ENCODE measurements around the gene CDC42EP4.

DNA sequence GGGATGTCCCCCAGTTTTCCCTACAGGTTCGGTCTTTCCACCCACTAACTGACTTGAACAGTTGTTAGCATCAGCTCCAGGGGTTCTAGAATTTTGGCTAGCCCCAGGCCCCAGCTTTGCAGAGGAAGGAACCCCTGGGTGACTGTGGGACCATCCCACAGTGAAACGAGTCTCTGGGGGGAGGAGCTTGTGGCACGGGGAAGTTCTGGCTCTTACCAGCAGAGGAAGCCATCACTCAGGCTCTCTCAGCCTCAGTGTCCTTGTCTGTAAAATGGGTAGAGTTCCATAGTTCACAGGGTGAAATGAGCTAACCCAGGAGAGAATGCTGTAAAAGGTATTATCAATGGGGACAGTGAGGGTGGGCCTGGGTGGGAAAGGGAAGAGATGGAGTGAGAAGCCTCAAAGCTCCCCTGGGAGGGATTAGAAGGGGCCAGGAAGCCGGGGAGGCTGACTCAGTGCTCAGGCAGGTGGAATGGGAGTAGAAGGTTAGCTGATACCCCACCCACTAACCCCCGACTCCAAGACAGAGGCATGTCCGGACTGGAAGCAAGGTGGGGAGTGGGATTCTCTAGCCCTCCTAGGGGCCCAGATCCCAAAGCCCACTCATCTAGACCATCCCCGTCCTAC, 30.9 kb upstream of the CDC42EP4 start:
- TF ChIP-seq, protein P1, sequence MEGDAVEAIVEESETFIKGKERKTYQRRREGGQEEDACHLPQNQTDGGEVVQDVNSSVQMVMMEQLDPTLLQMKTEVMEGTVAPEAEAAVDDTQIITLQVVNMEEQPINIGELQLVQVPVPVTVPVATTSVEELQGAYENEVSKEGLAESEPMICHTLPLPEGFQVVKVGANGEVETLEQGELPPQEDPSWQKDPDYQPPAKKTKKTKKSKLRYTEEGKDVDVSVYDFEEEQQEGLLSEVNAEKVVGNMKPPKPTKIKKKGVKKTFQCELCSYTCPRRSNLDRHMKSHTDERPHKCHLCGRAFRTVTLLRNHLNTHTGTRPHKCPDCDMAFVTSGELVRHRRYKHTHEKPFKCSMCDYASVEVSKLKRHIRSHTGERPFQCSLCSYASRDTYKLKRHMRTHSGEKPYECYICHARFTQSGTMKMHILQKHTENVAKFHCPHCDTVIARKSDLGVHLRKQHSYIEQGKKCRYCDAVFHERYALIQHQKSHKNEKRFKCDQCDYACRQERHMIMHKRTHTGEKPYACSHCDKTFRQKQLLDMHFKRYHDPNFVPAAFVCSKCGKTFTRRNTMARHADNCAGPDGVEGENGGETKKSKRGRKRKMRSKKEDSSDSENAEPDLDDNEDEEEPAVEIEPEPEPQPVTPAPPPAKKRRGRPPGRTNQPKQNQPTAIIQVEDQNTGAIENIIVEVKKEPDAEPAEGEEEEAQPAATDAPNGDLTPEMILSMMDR (IDR thresholded peaks at IDR 0.05; ENCODE audit: borderline replicate concordance, extremely low read depth, low read length, poor library complexity, severe bottlenecking) = no peak
- TF ChIP-seq EZH2 (IDR thresholded peaks at IDR 0.05; ENCODE audit: borderline replicate concordance, low read depth, low read length, severe bottlenecking) = no peak

Measured in DND-41 (cell line).